Mesendoderm (in vitro differentiated cells): ENCODE data around the gene CTR9.

Source experiments
- DNase-seq: peaks from one replicate; pipeline ENCODE4 v3.0.0; 2013
- H2AK5ac ChIP-seq: 2 replicates; pipeline ENCODE4 v1.6.1; 2013; ENCODE audit warnings: low read length, inconsistent platforms
- H2BK120ac ChIP-seq: 2 replicates; pipeline ENCODE4 v1.6.1; 2013; ENCODE audit warnings: low read depth, mild to moderate bottlenecking, low read length, moderate library complexity, mixed read lengths
- H2BK15ac ChIP-seq: replicated peaks from 2 replicates; pipeline ENCODE4 v1.6.1; 2013; ENCODE audit warnings: low read depth, mild to moderate bottlenecking, moderate library complexity
- H2BK5ac ChIP-seq: 2 replicates; pipeline ENCODE4 v1.6.1; 2013; ENCODE audit warnings: low read length, inconsistent platforms
- H3K18ac ChIP-seq: 2 replicates; pipeline ENCODE4 v1.6.1; 2013; ENCODE audit warnings: mild to moderate bottlenecking, low read length, mixed read lengths
- H3K23ac ChIP-seq: one replicate; pipeline ENCODE4 v1.6.1; 2013; ENCODE audit warnings: low read length
- H3K27ac ChIP-seq: 2 replicates; pipeline ENCODE4 v1.5.1; 2013; ENCODE audit warnings: low read depth, mild to moderate bottlenecking, inconsistent platforms, low read length, moderate library complexity
- H3K27me3 ChIP-seq: 2 replicates; pipeline ENCODE4 v1.6.1; 2013; ENCODE audit warnings: low read length, control low read depth, mild to moderate bottlenecking, inconsistent platforms; ENCODE audit not compliant: insufficient read depth, poor library complexity
- H3K36me3 ChIP-seq: 2 replicates; pipeline ENCODE4 v1.6.1; 2013; ENCODE audit warnings: low read length, inconsistent platforms; ENCODE audit not compliant: control insufficient read depth, insufficient read depth
- H3K4ac ChIP-seq: one replicate; pipeline ENCODE4 v1.6.1; 2013; ENCODE audit warnings: low read depth, mild to moderate bottlenecking, low read length, moderate library complexity
- H3K4me1 ChIP-seq: 2 replicates; pipeline ENCODE4 v1.6.1; 2013; ENCODE audit warnings: low read depth, low read length, inconsistent platforms; ENCODE audit not compliant: control insufficient read depth
- H3K4me2 ChIP-seq: 2 replicates; pipeline ENCODE4 v1.6.1; 2013; ENCODE audit warnings: low read length
- H3K4me3 ChIP-seq: 2 replicates; pipeline ENCODE4 v1.5.1; 2013; ENCODE audit warnings: mild to moderate bottlenecking, low read length
- H3K56ac ChIP-seq: one replicate; pipeline ENCODE4 v1.6.1; 2013; ENCODE audit warnings: low read length
- H3K79me1 ChIP-seq: 2 replicates; pipeline ENCODE4 v1.6.1; 2013; ENCODE audit warnings: low read length, inconsistent platforms
- H3K79me2 ChIP-seq: 2 replicates; pipeline ENCODE4 v1.6.1; 2013; ENCODE audit warnings: mild to moderate bottlenecking, low read length; ENCODE audit not compliant: control insufficient read depth, insufficient read depth
- H3K9ac ChIP-seq: 2 replicates; pipeline ENCODE4 v1.6.1; 2013; ENCODE audit warnings: low read length, inconsistent platforms
- H4K5ac ChIP-seq: one replicate; pipeline ENCODE4 v1.6.1; 2013; ENCODE audit warnings: low read length
- H4K8ac ChIP-seq: one replicate; pipeline ENCODE4 v1.6.1; 2013; ENCODE audit warnings: low read depth, mild to moderate bottlenecking, control low read depth, low read length, moderate library complexity
- WGBS: extraction: QIAGEN DNeasy Blood & Tissue Kit; methylation state at CpG from one replicate; pipeline ENCODE4 v1.1.7; 2013; ENCODE audit warnings: low lambda C conversion rate, missing lambda C conversion rate; ENCODE audit not compliant: insufficient coverage; ENCODE audit errors: extremely low coverage; 5-methylcytosine and 5-hydroxymethylcytosine counted together

The CTR9 gene

DNA sequence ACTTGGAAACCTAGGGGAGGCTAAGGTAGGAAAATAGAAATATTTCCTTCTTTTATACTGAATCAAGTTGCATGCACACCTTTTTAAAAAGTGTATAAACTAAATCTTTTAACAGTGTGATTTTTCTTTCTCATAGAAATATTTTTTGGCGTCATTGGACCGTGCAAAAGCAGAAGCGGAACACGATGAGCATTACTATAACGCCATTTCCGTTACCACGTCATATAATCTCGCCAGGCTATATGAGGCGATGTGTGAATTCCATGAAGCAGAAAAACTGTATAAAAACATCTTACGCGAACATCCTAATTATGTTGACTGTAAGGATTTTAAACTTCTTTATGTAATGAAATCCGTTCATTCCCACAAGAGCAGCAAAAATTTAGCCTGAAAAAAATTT is 13.4 kb downstream of the CTR9 start:
- Histone ChIP-seq H3K27me3 (no peaks in the 10 kb centered on the region), H2BK15ac (no peak overlapping the region), H3K9ac (no peak overlapping the region), H2AK5ac (no peak overlapping the region), H3K4me3 (no peak overlapping the region), H3K27ac (no peak overlapping the region), H3K79me2 (no peaks in the 10 kb centered on the region), H4K8ac (no peak overlapping the region), H2BK120ac (no peak overlapping the region), H3K4me1 (no peaks in the 10 kb centered on the region), H4K5ac (no peak overlapping the region), H3K18ac (no peak overlapping the region), H3K23ac (no peak overlapping the region), H3K4ac (no peak overlapping the region), H2BK5ac (no peak overlapping the region), H3K4me2 (no peak overlapping the region), H3K79me1 (no peaks in the 10 kb centered on the region), H3K56ac (no peak overlapping the region), H3K36me3 (no peaks in the 10 kb centered on the region)
- no CpG with 5 or more reads among the region's 12 CpGs for WGBS
- no peak for DNase-seq

- no peak overlapping the region for H2BK15ac ChIP-seq
- no peaks in the 10 kb centered on the region for H3K27me3 ChIP-seq
- no peak overlapping the region for H3K18ac ChIP-seq
- no peaks in the 10 kb centered on the region for H3K79me1 ChIP-seq
- no peak overlapping the region for H3K4ac ChIP-seq
- no peak overlapping the region for H3K27ac ChIP-seq
- DNase-seq, result peak; percentile 63
- no peak overlapping the region for H4K5ac ChIP-seq
- no peaks in the 10 kb centered on the region for H3K79me2 ChIP-seq
- no peaks in the 10 kb centered on the region for H3K4me1 ChIP-seq
- H3K4me3 ChIP-seq, result no peak overlapping the region
- no peak overlapping the region for H3K9ac ChIP-seq
- no peak overlapping the region for H3K23ac ChIP-seq
- peaks cover 3% of the 10 kb centered on the region for H3K36me3 ChIP-seq
- no peak overlapping the region for H3K56ac ChIP-seq
- H4K8ac ChIP-seq, result no peak overlapping the region
- WGBS, result no CpG with 5 or more reads among the region's 2 CpGs
- no peak overlapping the region for H2BK5ac ChIP-seq
- H2AK5ac ChIP-seq, result no peak overlapping the region
- no peak overlapping the region for H2BK120ac ChIP-seq
- H3K4me2 ChIP-seq, result no peak overlapping the region
Observed at GRCh38 chr11:10770626-10771254, 19.7 kb downstream of the CTR9 start.

DNA sequence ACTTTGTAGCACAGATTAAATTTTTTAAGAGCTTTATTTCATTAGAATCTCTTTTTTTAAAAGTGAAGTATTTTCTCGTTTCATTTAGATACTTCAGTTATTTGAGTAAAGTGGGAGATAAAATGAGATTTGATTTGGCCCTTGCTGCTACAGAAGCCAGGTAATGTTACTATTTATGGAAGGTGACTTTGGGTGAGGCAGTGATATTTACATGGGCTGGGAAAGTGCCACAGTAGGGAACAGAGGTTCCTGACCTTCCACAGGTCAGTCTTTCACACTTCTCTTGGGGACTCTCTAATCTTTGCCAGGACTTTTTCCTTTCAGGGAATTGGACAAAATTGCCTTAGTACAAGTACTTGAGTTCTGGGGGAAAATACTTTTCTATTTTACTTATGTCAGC is 20.4 kb downstream of the CTR9 start:
- Histone ChIP-seq H3K4me1 (no peaks in the 10 kb centered on the region), H2BK120ac (no peak overlapping the region), H3K23ac (no peak overlapping the region), H3K18ac (no peak overlapping the region), H3K9ac (no peak overlapping the region), H3K4me2 (no peak overlapping the region), H3K79me2 (no peaks in the 10 kb centered on the region), H3K4ac (no peak overlapping the region), H3K27me3 (no peaks in the 10 kb centered on the region), H4K8ac (no peak overlapping the region), H2BK5ac (no peak overlapping the region), H2AK5ac (no peak overlapping the region), H4K5ac (no peak overlapping the region), H3K4me3 (no peak overlapping the region), H3K36me3 (peaks cover 3% of the 10 kb centered on the region), H3K79me1 (no peaks in the 10 kb centered on the region), H2BK15ac (no peak overlapping the region), H3K56ac (no peak overlapping the region), H3K27ac (no peak overlapping the region)
- no CpG with 5 or more reads among the region's 1 CpG for WGBS
- DNase-seq, result no peak

DNA sequence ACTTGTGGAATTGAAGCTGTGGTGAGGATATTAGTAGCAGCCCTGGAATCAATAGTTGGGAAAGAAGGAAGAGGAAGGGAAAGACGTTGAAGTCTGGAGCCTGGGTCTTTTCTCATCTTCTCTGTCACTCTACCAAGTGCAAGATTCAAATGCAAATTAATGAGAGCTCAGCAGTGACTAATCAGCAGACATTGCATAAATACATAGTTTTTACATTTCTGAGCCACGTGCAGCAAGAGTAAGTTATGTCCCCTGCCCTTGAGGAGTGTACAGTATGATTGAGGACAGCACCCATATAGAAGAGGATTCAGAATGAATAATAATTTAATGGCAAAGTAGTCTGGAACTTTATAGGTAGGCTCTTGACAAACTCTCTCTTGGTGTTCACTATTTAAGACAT is 23.8 kb downstream of the CTR9 start:
- Histone ChIP-seq H2BK5ac (no peak overlapping the region), H2BK120ac (no peak overlapping the region), H3K4ac (no peak overlapping the region), H3K36me3 (peaks cover 8% of the 10 kb centered on the region), H2AK5ac (no peak overlapping the region), H3K56ac (no peak overlapping the region), H3K4me3 (no peak overlapping the region), H3K27me3 (no peaks in the 10 kb centered on the region), H3K18ac (no peak overlapping the region), H3K4me1 (no peaks in the 10 kb centered on the region), H2BK15ac (no peak overlapping the region), H3K23ac (no peak overlapping the region), H3K79me1 (no peaks in the 10 kb centered on the region), H3K9ac (no peak overlapping the region), H3K79me2 (no peaks in the 10 kb centered on the region), H4K5ac (no peak overlapping the region), H4K8ac (no peak overlapping the region), H3K27ac (no peak overlapping the region), H3K4me2 (no peak overlapping the region)
- WGBS, result no CpG with 5 or more reads among the region's 2 CpGs
- no peak for DNase-seq

GRCh38 chr11:10777393-10777793 is 26.3 kb downstream of the CTR9 start:
- no peak overlapping the region for H4K8ac ChIP-seq
- H3K27me3 ChIP-seq, result no peaks in the 10 kb centered on the region
- no peak overlapping the region for H4K5ac ChIP-seq
- H3K4me3 ChIP-seq, result no peak overlapping the region
- H2BK15ac ChIP-seq, result no peak overlapping the region
- no peak overlapping the region for H2BK120ac ChIP-seq
- H3K23ac ChIP-seq, result no peak overlapping the region
- no peak for DNase-seq
- peaks cover 8% of the 10 kb centered on the region for H3K36me3 ChIP-seq
- H3K4me2 ChIP-seq, result no peak overlapping the region
- H3K27ac ChIP-seq, result no peak overlapping the region
- H3K79me1 ChIP-seq, result no peaks in the 10 kb centered on the region
- no peak overlapping the region for H3K4ac ChIP-seq
- H3K4me1 ChIP-seq, result no peaks in the 10 kb centered on the region
- H3K9ac ChIP-seq, result no peak overlapping the region
- no peak overlapping the region for H2AK5ac ChIP-seq
- no peak overlapping the region for H3K56ac ChIP-seq
- H2BK5ac ChIP-seq, result no peak overlapping the region
- no CpG with 5 or more reads among the region's 3 CpGs for WGBS
- no peak overlapping the region for H3K18ac ChIP-seq
- no peaks in the 10 kb centered on the region for H3K79me2 ChIP-seq

DNA sequence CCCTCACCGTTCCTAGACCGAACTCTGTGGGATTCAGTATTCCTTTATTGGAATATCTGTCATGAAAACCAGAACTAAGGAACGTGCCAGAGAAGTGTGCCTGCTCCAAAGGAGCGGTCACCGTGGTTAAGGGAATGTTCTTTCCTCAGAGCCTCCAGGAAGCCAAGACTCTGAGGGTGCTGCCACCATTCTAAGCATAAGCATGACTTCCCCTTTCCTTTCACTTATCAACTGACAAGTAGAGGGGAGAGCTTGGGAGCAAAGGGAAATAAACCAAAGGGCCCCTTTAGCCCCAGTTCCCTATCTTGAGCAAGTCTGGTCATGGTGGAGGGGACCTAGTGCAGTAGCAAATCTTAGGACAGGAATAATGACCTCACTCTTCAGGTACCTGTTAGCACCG is 26.8 kb downstream of the CTR9 start:
- Histone ChIP-seq H3K27ac (no peak overlapping the region), H2AK5ac (no peak overlapping the region), H2BK15ac (no peak overlapping the region), H2BK5ac (no peak overlapping the region), H4K8ac (no peak overlapping the region), H3K18ac (no peak overlapping the region), H3K79me2 (no peaks in the 10 kb centered on the region), H3K4me2 (no peak overlapping the region), H4K5ac (no peak overlapping the region), H3K27me3 (no peaks in the 10 kb centered on the region), H3K56ac (no peak overlapping the region), H3K9ac (no peak overlapping the region), H3K79me1 (no peaks in the 10 kb centered on the region), H3K4me1 (no peaks in the 10 kb centered on the region), H2BK120ac (no peak overlapping the region), H3K4me3 (no peak overlapping the region), H3K23ac (no peak overlapping the region), H3K36me3 (peaks cover 8% of the 10 kb centered on the region), H3K4ac (no peak overlapping the region)
- no CpG with 5 or more reads among the region's 6 CpGs for WGBS
- DNase-seq, result no peak
